Endothelial cell of umbilical vein (primary cell): ENCODE data around the gene FILIP1L. TPM values are rescaled to one million over a fixed set of nuclear protein-coding genes. Genes with fewer than 3 reads are reported as not detected.

Experiments used
- BruUV-seq: library from RNA; stranded (reverse); fragments of 400-500 nt; replicated peaks from 2 replicates; lab custom pipeline; 2021; lab: Mats Ljungman, UMichigan
- CTCF ChIA-PET: fragments of 300-600, 350-600 bp; sonication (Branson Sonifier 250); formaldehyde crosslinking; loops from one replicate; lab custom pipeline; 2021; ENCODE audit warnings: antibody characterized with exemption, inconsistent platforms; lab: Charles Lee
- POLR2A ChIA-PET: fragments of 300-600, 350-600 bp; sonication (Branson Sonifier 250); formaldehyde crosslinking; loops from one replicate; lab custom pipeline; 2021; ENCODE audit warnings: antibody characterized with exemption, inconsistent platforms; lab: Charles Lee
- DNase-seq: peaks from one replicate; pipeline ENCODE4 v3.0.0-alpha.2; 2011; ENCODE audit warnings: low read depth, low spot score
- FAIRE-seq: peaks from 2 replicates; lab custom pipeline; 2011; peaks lifted over from hg19 to GRCh38; lab: Jason Lieb, UNC
- H2AFZ ChIP-seq: 2 replicates; pipeline ENCODE4 v1.6.0; 2012; ENCODE audit warnings: low read depth, low read length, control low read depth, inconsistent platforms
- H3K27ac ChIP-seq: 2 replicates; pipeline ENCODE4 v1.5.1; 2011; ENCODE audit warnings: low read depth, mild to moderate bottlenecking, control low read depth, low read length, moderate library complexity; ENCODE audit not compliant: insufficient read depth
- H3K27me3 ChIP-seq, 2 experiments: 2 replicates each; pipeline versions ENCODE4 v1.6.0 to v1.6.1; 2011; ENCODE audit warnings: low read length in 2 of 2, mixed read lengths in 1 of 2; ENCODE audit not compliant: control insufficient read depth in 2 of 2, insufficient read depth in 2 of 2
- H3K36me3 ChIP-seq, 2 experiments: 2 replicates in 1 of 2; 3 replicates in 1 of 2; pipeline ENCODE4 v1.5.1; 2011; ENCODE audit warnings: low read length in 2 of 2, mild to moderate bottlenecking in 1 of 2, moderate library complexity in 1 of 2; ENCODE audit not compliant: control insufficient read depth in 2 of 2, insufficient read depth in 2 of 2; ENCODE audit errors: extremely low read depth in 1 of 2
- H3K4me1 ChIP-seq: 3 replicates; pipeline ENCODE4 v1.5.1; 2011; ENCODE audit warnings: mild to moderate bottlenecking, low read length; ENCODE audit not compliant: control insufficient read depth, insufficient read depth; ENCODE audit errors: extremely low read depth
- H3K4me2 ChIP-seq: 2 replicates; pipeline ENCODE4 v1.6.1; 2011; ENCODE audit warnings: low read length, control low read depth, mixed read lengths; ENCODE audit not compliant: insufficient read depth
- H3K4me3 ChIP-seq, 3 experiments: fragments of 200-600 bp in 1 of 3; sonication (generic), shearing (Covaris generic) in 1 of 3; replicated peaks in 1 of 3; 2 replicates each; pipeline ENCODE4 v1.5.1; 2011 to 2016; ENCODE audit warnings: control low read depth in 3 of 3, low read length in 3 of 3, mild to moderate bottlenecking in 2 of 3, inconsistent platforms in 1 of 3, low read depth in 1 of 3, moderate library complexity in 1 of 3; ENCODE audit not compliant: insufficient read depth in 1 of 3
- H3K79me2 ChIP-seq: 2 replicates; pipeline ENCODE4 v1.6.0; 2012; ENCODE audit warnings: low read length, inconsistent platforms; ENCODE audit not compliant: control insufficient read depth, insufficient read depth
- H3K9ac ChIP-seq: replicated peaks from 2 replicates; pipeline ENCODE3; 2011; ENCODE audit warnings: low read length, control low read depth; ENCODE audit not compliant: insufficient read depth; ENCODE audit errors: extremely low read depth
- H3K9me1 ChIP-seq: replicated peaks from 3 replicates; pipeline ENCODE4 v1.6.0; 2011; ENCODE audit warnings: mild to moderate bottlenecking, low read length; ENCODE audit not compliant: control insufficient read depth, insufficient read depth; ENCODE audit errors: extremely low read depth
- H3K9me3 ChIP-seq: replicated peaks from 2 replicates; pipeline ENCODE4 v1.5.1; 2012; ENCODE audit warnings: low read length, inconsistent platforms; ENCODE audit not compliant: control insufficient read depth, insufficient read depth
- H4K20me1 ChIP-seq: replicated peaks from 2 replicates; pipeline ENCODE3; 2011; ENCODE audit warnings: mild to moderate bottlenecking, low read length; ENCODE audit not compliant: control insufficient read depth, insufficient read depth; ENCODE audit errors: extremely low read depth
- CTCF ChIP-seq, 2 donors: IDR thresholded peaks; 1 replicate in 1 of 2; 2 replicates in 1 of 2; pipeline ENCODE4 v1.5.1; 2011; ENCODE audit warnings: low read length in 2 of 2, mild to moderate bottlenecking in 2 of 2, moderate library complexity in 2 of 2, control low read depth in 1 of 2, inconsistent platforms in 1 of 2, low read depth in 1 of 2; ENCODE audit not compliant: insufficient read depth in 1 of 2; ENCODE audit errors: extremely low read depth in 1 of 2
- EZH2 ChIP-seq: IDR thresholded peaks from 2 replicates; pipeline ENCODE4 v1.6.1; 2012; ENCODE audit warnings: borderline replicate concordance, low read depth, mild to moderate bottlenecking, moderate library complexity, low read length, inconsistent platforms; ENCODE audit not compliant: severe bottlenecking
- FOS ChIP-seq: IDR thresholded peaks from 2 replicates; pipeline ENCODE4 v1.6.1; 2011; ENCODE audit warnings: mild to moderate bottlenecking, low read length, moderate library complexity, borderline replicate concordance; ENCODE audit not compliant: insufficient read depth
- GATA2 ChIP-seq: IDR thresholded peaks from 2 replicates; pipeline ENCODE4 v1.7.0; 2011; ENCODE audit warnings: low read depth, mild to moderate bottlenecking, moderate library complexity, mixed read lengths, low read length; ENCODE audit not compliant: insufficient read length, insufficient read depth
- JUN ChIP-seq: IDR thresholded peaks from 2 replicates; pipeline ENCODE4 v1.6.1; 2011; ENCODE audit warnings: borderline replicate concordance, low read depth; ENCODE audit not compliant: insufficient read length, insufficient read depth
- MAX ChIP-seq: IDR thresholded peaks from 2 replicates; pipeline ENCODE4 v1.6.1; 2011; ENCODE audit not compliant: insufficient read depth, insufficient read length
- MYC ChIP-seq: IDR thresholded peaks from one replicate; pipeline ENCODE4 v1.6.1; 2011; ENCODE audit warnings: mild to moderate bottlenecking, low read depth, low read length
- POLR2A ChIP-seq: IDR thresholded peaks from 2 replicates; pipeline ENCODE4 v1.6.1; 2012; ENCODE audit warnings: low read depth, mild to moderate bottlenecking, control low read depth, low read length
- POLR2AphosphoS5 ChIP-seq: IDR thresholded peaks from 2 replicates; pipeline ENCODE4 v1.6.1; 2012; ENCODE audit warnings: low read depth, mild to moderate bottlenecking, control low read depth, low read length, moderate library complexity; ENCODE audit not compliant: insufficient read depth
- dilution Hi-C: fragments of 300-500 bp; cut with MboI; formaldehyde crosslinking; loops from one replicate; pipeline ENCODE4 v1.15.0; 2019; ENCODE audit warnings: low sequenced_read_pairs; ENCODE audit not compliant: extremely low pct_ligation_motif_present
- intact Hi-C: fragments of 100-400 bp; cut with micrococcal nuclease; formaldehyde crosslinking; loops from one replicate; pipeline ENCODE4 v1.10.0; 2022
- polyA plus RNA-seq, 4 experiments: library from polyadenylated mRNA; depleted of rRNA in 3 of 4; stranded (reverse) in 3 of 4; unstranded in 1 of 4; fragments of >200 nt; gene quantifications; 2 replicates each; pipeline versions ENCODE4 v1.2.1 to v1.2.3, GENCODE V29; 2011 to 2012; ENCODE audit warnings: missing spikeins in 1 of 4
- total RNA-seq: library from RNA; stranded (reverse); gene quantifications from 2 replicates; pipeline ENCODE4 v1.2.3, GENCODE V29; 2021

FILIP1L gene
- total and polyA plus RNA-seq, 2 donors (not counting 3 experiments of a cell fraction or from before 2014, with no cell fraction given): 26.0 to 29.9 TPM

- Histone ChIP-seq H2AFZ (no peak overlapping the region), H3K36me3 (no peaks in the 10 kb centered on the region), H3K9me3 (no peaks in the 10 kb centered on the region), H3K79me2 (no peaks in the 10 kb centered on the region), H3K4me1 (no peaks in the 10 kb centered on the region), H4K20me1 (no peaks in the 10 kb centered on the region), H3K4me2 (no peak overlapping the region), H3K9me1 (no peaks in the 10 kb centered on the region), H3K27ac (no peak overlapping the region), H3K9ac (no peak overlapping the region), H3K4me3 (no peak overlapping the region), H3K27me3 (no peaks in the 10 kb centered on the region)
- no peak for FAIRE-seq
- no TSS peak for BruUV-seq
- ChIA-PET POLR2A (no interaction called here), CTCF (interaction anchor here (0.9 to 1.5 kb wide), 3 partner anchors 10 to 304 kb away, joined by 3 to 6 read pairs (median 4); no protein-coding TSS in a partner anchor)
- DNase-seq: no peak
- dilution Hi-C loops (no loop called here), intact Hi-C loops (no loop called here)
- TF ChIP-seq FOS (no peak), EZH2 (no peak)
Observed at GRCh38 chr3:99949956-99950670, 164.2 kb downstream of the FILIP1L start.

GRCh38 chr3:99948467-99949089, 165.7 kb downstream of the FILIP1L start:
- dilution Hi-C loops: no loop called here
- Histone ChIP-seq H3K79me2 (no peaks in the 10 kb centered on the region), H3K4me3 (no peak overlapping the region), H3K9me1 (no peaks in the 10 kb centered on the region), H3K4me1 (no peaks in the 10 kb centered on the region), H3K9me3 (no peaks in the 10 kb centered on the region), H3K27me3 (no peaks in the 10 kb centered on the region), H4K20me1 (no peaks in the 10 kb centered on the region), H2AFZ (no peak overlapping the region), H3K4me2 (no peak overlapping the region), H3K9ac (no peak overlapping the region), H3K36me3 (no peaks in the 10 kb centered on the region), H3K27ac (no peak overlapping the region)
- intact Hi-C loops: no loop called here
- FAIRE-seq (no peak), DNase-seq (no peak)
- CTCF ChIA-PET: interaction anchor here (1.6 kb wide), 1 partner anchor 9 kb away, joined by 6 read pairs; no protein-coding TSS in a partner anchor
- POLR2A ChIA-PET: no interaction called here
- TF ChIP-seq POLR2AphosphoS5 (no peak), GATA2 (no peak), MAX (no peak), EZH2 (no peak), MYC (no peak), POLR2A (no peak), CTCF (IDR thresholded peaks at IDR 0.05; ENCODE audit: extremely low read depth in 1 of 2, insufficient read depth in 1 of 2, low read depth in 1 of 2, low read length in 2 of 2) (no peak), FOS (no peak), JUN (no peak)
- no TSS peak for BruUV-seq
